A673 (cell line): Measurements from ENCODE around the gene CBR3.

Experiments used
- EZH2 ChIP-seq: fragments of 200-600 bp; sonication (generic); IDR thresholded peaks from 2 replicates; pipeline ENCODE4 v1.6.1; 2017; ENCODE audit warnings: borderline replicate concordance, low read depth, mild to moderate bottlenecking, mixed read lengths, antibody characterized with exemption, low read length; ENCODE audit not compliant: poor library complexity, severe bottlenecking
- TF ChIP-seq, protein P1 (sequence below): fragments of 300-800, 200-600 bp; sonication (generic); conservative IDR thresholded peaks from 2 replicates; pipeline ENCODE4 v1.5.1; 2017; ENCODE audit warnings: low read depth, mild to moderate bottlenecking, antibody characterized with exemption, low read length, moderate library complexity, mixed read lengths

- TF ChIP-seq, protein P1, sequence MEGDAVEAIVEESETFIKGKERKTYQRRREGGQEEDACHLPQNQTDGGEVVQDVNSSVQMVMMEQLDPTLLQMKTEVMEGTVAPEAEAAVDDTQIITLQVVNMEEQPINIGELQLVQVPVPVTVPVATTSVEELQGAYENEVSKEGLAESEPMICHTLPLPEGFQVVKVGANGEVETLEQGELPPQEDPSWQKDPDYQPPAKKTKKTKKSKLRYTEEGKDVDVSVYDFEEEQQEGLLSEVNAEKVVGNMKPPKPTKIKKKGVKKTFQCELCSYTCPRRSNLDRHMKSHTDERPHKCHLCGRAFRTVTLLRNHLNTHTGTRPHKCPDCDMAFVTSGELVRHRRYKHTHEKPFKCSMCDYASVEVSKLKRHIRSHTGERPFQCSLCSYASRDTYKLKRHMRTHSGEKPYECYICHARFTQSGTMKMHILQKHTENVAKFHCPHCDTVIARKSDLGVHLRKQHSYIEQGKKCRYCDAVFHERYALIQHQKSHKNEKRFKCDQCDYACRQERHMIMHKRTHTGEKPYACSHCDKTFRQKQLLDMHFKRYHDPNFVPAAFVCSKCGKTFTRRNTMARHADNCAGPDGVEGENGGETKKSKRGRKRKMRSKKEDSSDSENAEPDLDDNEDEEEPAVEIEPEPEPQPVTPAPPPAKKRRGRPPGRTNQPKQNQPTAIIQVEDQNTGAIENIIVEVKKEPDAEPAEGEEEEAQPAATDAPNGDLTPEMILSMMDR = no peak
- TF ChIP-seq EZH2 = no peak
Measured at GRCh38 chr21:36115138-36115730, 19.6 kb upstream of the CBR3 start.
